BLaER1 treated with 17β-estradiol and CSF1 and Interleukin-3, amounts not matched to agents 10 nM and 100 nM (cell line): Measurements from ENCODE around the gene SYTL3.
"Not testable (repeated sequence)": the region's sequence is repeated elsewhere in the genome, so short reads cannot be mapped to it uniquely, and the experiment has no call there.

Experiments used
- H3K27ac ChIP-seq, 11 experiments: shearing (Covaris generic); formaldehyde crosslinking; 2 replicates each; pipeline ENCODE4 v1.8.1; 2022
- H3K27me3 ChIP-seq, 11 experiments: shearing (Covaris generic); formaldehyde crosslinking; 2 replicates each; pipeline ENCODE4 v1.8.1; 2022
- H3K36me3 ChIP-seq, 11 experiments: shearing (Covaris generic); formaldehyde crosslinking; 2 replicates each; pipeline ENCODE4 v1.8.1; 2022
- H3K4me1 ChIP-seq, 10 experiments: shearing (Covaris generic); formaldehyde crosslinking; 2 replicates each; pipeline ENCODE4 v1.8.1; 2022
- H3K4me2 ChIP-seq, 11 experiments: shearing (Covaris generic); formaldehyde crosslinking; 2 replicates each; pipeline ENCODE4 v1.8.1; 2022
- H3K4me3 ChIP-seq, 10 experiments: shearing (Covaris generic); formaldehyde crosslinking; 2 replicates each; pipeline ENCODE4 v1.8.1; 2022
- H3K9ac ChIP-seq, 11 experiments: shearing (Covaris generic); formaldehyde crosslinking; 2 replicates each; pipeline ENCODE4 v1.8.1; 2022
- H3K9me3 ChIP-seq, 11 experiments: shearing (Covaris generic); formaldehyde crosslinking; replicated peaks in 1 of 11; 2 replicates each; pipeline ENCODE4 v1.8.1; 2022
- H4K20me1 ChIP-seq, 11 experiments: shearing (Covaris generic); formaldehyde crosslinking; 2 replicates each; pipeline ENCODE4 v1.8.1; 2022
- Cebpa-rat ChIP-seq, 11 experiments: shearing (Covaris generic); IDR thresholded peaks; 2 replicates each; pipeline ENCODE4 v1.8.1; 2022

Gene SYTL3

DNA sequence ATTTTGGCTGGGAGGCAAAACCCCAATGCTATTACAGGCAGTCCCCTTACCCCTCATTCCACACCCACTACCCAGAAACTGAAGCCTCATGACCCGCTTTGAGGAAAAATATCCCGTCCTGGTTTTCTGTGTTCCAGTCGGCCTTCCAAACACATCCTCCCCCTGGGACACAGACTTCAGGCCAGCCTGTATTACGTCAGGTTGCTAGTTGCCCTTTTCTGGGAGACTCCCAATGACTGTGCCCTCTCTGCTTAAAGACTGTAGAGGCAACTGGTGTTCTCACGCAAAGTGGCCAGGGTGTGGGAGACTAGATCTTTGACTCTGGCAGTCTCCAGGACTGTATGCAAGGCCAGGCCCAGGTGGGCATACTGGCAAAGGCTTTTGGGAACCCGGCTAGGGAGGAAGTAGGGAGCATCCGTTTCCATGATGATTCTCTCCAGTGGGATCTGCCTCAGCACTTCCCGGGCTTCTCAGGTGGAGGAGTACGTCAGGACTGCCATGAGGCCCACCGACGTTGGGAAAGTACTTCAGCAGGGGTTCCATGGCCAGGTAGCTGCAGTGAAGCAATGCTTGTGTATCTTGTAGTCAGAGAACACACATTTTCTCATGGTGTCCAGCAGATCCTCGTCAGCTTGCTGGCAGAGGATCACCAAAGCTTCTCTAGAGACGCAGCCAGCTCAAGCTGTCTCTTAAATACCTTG, 40.2 kb upstream of the SYTL3 start:
- H3K9me3 ChIP-seq: peaks cover 0 to 9% (median 3%) of the 10 kb centered on the region in 11 experiments; a peak in 8 of 22 replicates
- no peak overlapping the region for H3K9ac ChIP-seq
- H3K36me3 ChIP-seq: peaks cover 89 to 96% (median 92%) of the 10 kb centered on the region in 11 experiments
- no peaks in the 10 kb centered on the region for H3K27me3 ChIP-seq
- no peak overlapping the region for H3K4me2 ChIP-seq
- H3K4me3 ChIP-seq: no peak overlapping the region
- peaks cover 0 to 22% (median 2%) of the 10 kb centered on the region in 11 experiments; a peak in 8 of 22 replicates for H4K20me1 ChIP-seq
- H3K27ac ChIP-seq: no peak overlapping the region
- H3K4me1 ChIP-seq: no peaks in the 10 kb centered on the region
- TF ChIP-seq Cebpa-rat (IDR thresholded peaks at IDR 0.05): no peak

DNA sequence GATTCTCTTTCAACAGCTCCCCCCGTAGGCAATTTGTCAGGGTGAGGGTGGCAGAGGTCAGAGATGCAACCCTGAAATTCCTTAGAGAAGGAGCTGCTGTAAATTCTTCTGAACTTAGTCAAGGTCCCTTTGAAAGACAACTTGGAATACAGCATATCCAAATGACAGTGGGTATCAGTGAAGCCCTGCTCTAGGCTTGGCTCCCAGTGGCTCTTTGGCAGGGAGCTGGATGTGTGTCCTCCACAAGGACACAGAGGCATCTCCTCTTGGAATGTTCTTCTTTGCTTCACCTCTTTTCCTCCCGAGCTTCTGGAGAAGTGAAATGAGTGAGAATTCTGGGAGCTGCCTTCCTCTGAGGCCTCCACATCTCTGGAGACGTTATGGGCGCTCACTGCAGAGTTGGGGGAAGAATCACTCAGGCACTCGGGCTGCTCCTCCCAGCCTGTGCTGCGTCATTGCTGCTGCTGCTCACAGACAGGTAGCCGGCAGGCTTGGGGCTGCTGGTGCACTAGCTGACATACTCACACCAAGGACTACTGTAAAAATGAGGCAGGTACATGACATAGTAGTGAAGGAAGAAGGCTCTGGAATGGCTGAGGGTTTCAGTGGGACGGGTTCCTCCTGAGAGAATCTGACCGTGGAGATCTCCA, 39.4 kb upstream of the SYTL3 start:
- H3K9ac ChIP-seq: no peak overlapping the region
- no peaks in the 10 kb centered on the region for H3K27me3 ChIP-seq
- no peak for TF ChIP-seq Cebpa-rat (IDR thresholded peaks at IDR 0.05)
- H3K4me3 ChIP-seq: no peak overlapping the region
- peaks cover 94 to 100% (median 99%) of the 10 kb centered on the region in 11 experiments for H3K36me3 ChIP-seq
- H3K4me2 ChIP-seq: no peak overlapping the region
- H3K27ac ChIP-seq: no peak overlapping the region
- peaks cover 0 to 22% (median 0%) of the 10 kb centered on the region in 11 experiments; a peak in 7 of 22 replicates for H4K20me1 ChIP-seq
- H3K9me3 ChIP-seq: peaks cover 6 to 17% (median 11%) of the 10 kb centered on the region in 11 experiments; a peak in 21 of 22 replicates
- H3K4me1 ChIP-seq: no peaks in the 10 kb centered on the region

DNA sequence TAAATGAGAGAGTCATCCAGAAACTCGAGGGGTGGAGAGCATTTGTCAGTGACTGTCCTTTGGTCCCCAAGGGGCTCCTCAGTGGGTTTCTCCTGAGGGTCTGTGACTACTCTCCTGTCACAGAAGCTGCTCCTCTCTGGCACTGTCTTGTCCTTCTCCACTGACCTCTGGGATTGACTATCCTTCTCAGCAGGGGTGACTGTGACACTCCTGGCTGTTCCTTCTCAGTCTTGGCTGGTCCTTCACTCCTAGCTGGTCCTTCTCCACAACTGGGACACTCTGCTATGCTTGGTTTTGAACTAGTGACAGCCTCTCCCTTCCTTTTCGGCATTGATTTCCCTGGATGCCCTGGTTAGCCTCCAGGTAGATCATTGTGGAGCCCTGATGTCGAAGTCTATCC, 38.8 kb upstream of the SYTL3 start:
- Histone ChIP-seq H3K4me2 (no peak overlapping the region), H3K4me1 (no peaks in the 10 kb centered on the region), H3K4me3 (no peak overlapping the region), H3K9ac (no peak overlapping the region), H3K9me3 (peaks cover 10 to 21% (median 15%) of the 10 kb centered on the region in 11 experiments; a peak in 21 of 22 replicates), H4K20me1 (peaks cover 0 to 16% (median 0%) of the 10 kb centered on the region in 11 experiments; a peak in 7 of 22 replicates), H3K27me3 (no peaks in the 10 kb centered on the region), H3K36me3 (peaks cover 92 to 99% (median 98%) of the 10 kb centered on the region in 11 experiments), H3K27ac (no peak overlapping the region)
- TF ChIP-seq Cebpa-rat (IDR thresholded peaks at IDR 0.05): no peak

GRCh38 chr6:158611541-158612370, 38.1 kb upstream of the SYTL3 start:
- no peaks in the 10 kb centered on the region for H3K27me3 ChIP-seq
- H3K9ac ChIP-seq: no peak overlapping the region
- H4K20me1 ChIP-seq: peaks cover 0 to 14% (median 0%) of the 10 kb centered on the region in 11 experiments; a peak in 5 of 22 replicates
- H3K27ac ChIP-seq: no peak overlapping the region
- H3K4me3 ChIP-seq: no peak overlapping the region
- H3K4me2 ChIP-seq: no peak overlapping the region
- H3K9me3 ChIP-seq: peaks cover 10 to 21% (median 15%) of the 10 kb centered on the region in 11 experiments; a peak in 21 of 22 replicates
- H3K36me3 ChIP-seq: peaks cover 85 to 94% (median 91%) of the 10 kb centered on the region in 11 experiments
- H3K4me1 ChIP-seq: no peaks in the 10 kb centered on the region
- TF ChIP-seq Cebpa-rat (IDR thresholded peaks at IDR 0.05): no peak

- H3K4me2 ChIP-seq, H3K4me1 ChIP-seq, H3K27ac ChIP-seq, H3K4me3 ChIP-seq, H4K20me1 ChIP-seq, H3K27me3 ChIP-seq, H3K9ac ChIP-seq: not testable (repeated sequence)
- Histone ChIP-seq H3K36me3 (peaks cover 58 to 75% (median 69%) of the 10 kb centered on the region in 11 experiments), H3K9me3 (peaks cover 10 to 21% (median 15%) of the 10 kb centered on the region in 11 experiments; a peak in 21 of 22 replicates)
Observed at GRCh38 chr6:158614606-158615005, 35.2 kb upstream of the SYTL3 start.

DNA sequence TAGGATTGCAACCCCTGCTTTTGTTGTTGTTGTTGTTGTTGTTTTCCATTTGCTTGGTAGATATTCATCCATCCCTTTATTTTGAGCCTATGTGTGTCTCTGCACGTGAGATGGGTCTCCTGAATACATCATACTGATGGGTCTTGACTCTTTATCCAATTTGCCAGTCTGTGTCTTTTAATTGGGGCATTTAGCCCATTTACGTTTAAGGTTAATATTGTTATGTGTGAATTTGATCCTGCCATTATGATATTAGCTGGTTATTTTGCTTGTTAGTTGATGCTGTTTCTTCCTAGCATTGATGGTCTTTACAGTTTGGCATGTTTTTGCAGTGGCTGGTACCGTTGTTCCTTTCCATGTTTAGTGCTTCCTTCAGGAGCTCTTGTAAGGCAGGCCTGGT, 31.6 kb upstream of the SYTL3 start:
- Histone ChIP-seq H3K36me3 (peaks cover 53 to 73% (median 67%) of the 10 kb centered on the region in 11 experiments), H3K9me3 (peaks cover 10 to 21% (median 15%) of the 10 kb centered on the region in 11 experiments; a peak in 21 of 22 replicates), H4K20me1 (peaks cover 0 to 27% (median 12%) of the 10 kb centered on the region in 11 experiments; a peak in 12 of 22 replicates), H3K4me1 (peaks cover 5 to 15% (median 11%) of the 10 kb centered on the region in 10 experiments)
- H3K27me3 ChIP-seq, H3K4me3 ChIP-seq, H3K4me2 ChIP-seq, H3K27ac ChIP-seq, H3K9ac ChIP-seq: not testable (repeated sequence)

- Histone ChIP-seq H3K4me1 (peaks cover 15 to 33% (median 30%) of the 10 kb centered on the region in 10 experiments), H3K36me3 (peaks cover 37 to 63% (median 53%) of the 10 kb centered on the region in 11 experiments), H4K20me1 (peaks cover 0 to 44% (median 21%) of the 10 kb centered on the region in 11 experiments; a peak in 18 of 22 replicates)
Observed at GRCh38 chr6:158619922-158620801, 29.7 kb upstream of the SYTL3 start.

More at GRCh38 chr6:158619922-158620801, 29.7 kb upstream of the SYTL3 start:
- no peak for TF ChIP-seq Cebpa-rat (IDR thresholded peaks at IDR 0.05)
- Histone ChIP-seq H3K4me2 (no peak overlapping the region), H3K27me3 (no peaks in the 10 kb centered on the region), H3K9ac (no peak overlapping the region), H3K4me3 (no peak overlapping the region), H3K27ac (no peak overlapping the region), H3K9me3 (peaks cover 7% of the 10 kb centered on the region in 11 experiments; a peak in 21 of 22 replicates)
